GM18520 (cell line): ENCODE results near the gene ELFN1.

Source experiments
- ATAC-seq: cut with Tn5 transposase; IDR thresholded peaks from one replicate; pipeline ENCODE4 v1.9.1; 2021; ENCODE audit not compliant: unreplicated experiment

Gene ELFN1

GRCh38 chr7:1669954-1670893 lies at the start of gene ELFN1:
TSS of gene ELFN1 (plus strand) at chr7:1670277. CDS start at chr7:1744597, 74,320 bp downstream.
- ATAC-seq: no peak

GRCh38 chr7:1620835-1621234 lies 49.2 kb upstream of the ELFN1 start:
- no peak for ATAC-seq

- no peak for ATAC-seq
These were observed 48.4 kb upstream of the ELFN1 start for GRCh38 chr7:1621718-1622117.

- no peak for ATAC-seq
These were observed 47.6 kb upstream of the ELFN1 start for GRCh38 chr7:1622441-1622840.

GRCh38 chr7:1623810-1624209 lies 46.3 kb upstream of the ELFN1 start:
- ATAC-seq: no peak

- ATAC-seq: no peak
These were observed 44.8 kb upstream of the ELFN1 start for GRCh38 chr7:1624999-1625927.

- no peak for ATAC-seq
These were observed 43.3 kb upstream of the ELFN1 start for GRCh38 chr7:1626769-1627168.

- no peak for ATAC-seq
These were observed 39.3 kb upstream of the ELFN1 start for GRCh38 chr7:1630700-1631336.

- ATAC-seq: no peak
These were observed 38.4 kb upstream of the ELFN1 start for GRCh38 chr7:1631678-1632077.

- no peak for ATAC-seq
These were observed 37.6 kb upstream of the ELFN1 start for GRCh38 chr7:1632506-1632905.

GRCh38 chr7:1632916-1633785 lies 36.9 kb upstream of the ELFN1 start:
- ATAC-seq: no peak

- ATAC-seq: no peak
These were observed 34.7 kb upstream of the ELFN1 start for GRCh38 chr7:1635401-1635800.

GRCh38 chr7:1637155-1637554 lies 32.9 kb upstream of the ELFN1 start:
- no peak for ATAC-seq

- ATAC-seq: no peak
These were observed 31.8 kb upstream of the ELFN1 start for GRCh38 chr7:1638215-1638661.

- no peak for ATAC-seq
These were observed 31.0 kb upstream of the ELFN1 start for GRCh38 chr7:1639071-1639470.

- no peak for ATAC-seq
These were observed 30.4 kb upstream of the ELFN1 start for GRCh38 chr7:1639532-1640175.

GRCh38 chr7:1640376-1641172 lies 29.5 kb upstream of the ELFN1 start:
- no peak for ATAC-seq

- no peak for ATAC-seq
These were observed 28.9 kb upstream of the ELFN1 start for GRCh38 chr7:1641173-1641572.
